ENCODE data around the gene PLD1. TPM values are rescaled to one million over a fixed set of nuclear protein-coding genes. Genes with fewer than 3 reads are reported as not detected.

PLD1 gene
- total RNA-seq, 1 donor from 2014 or later, result 8.8 TPM

GRCh38 chr3:171654326-171654725 is 156.0 kb downstream of the PLD1 start:
- DNase-seq (ENCODE audit: low spot score in 2 of 2), result no peak
- Histone ChIP-seq H3K4me1 (peaks cover 0 to 13% of the 10 kb centered on the region in 2 donors), H3K4me3 (no peak overlapping the region), H3K36me3 (no peaks in the 10 kb centered on the region), H3K27me3 (no peaks in the 10 kb centered on the region), H3K9me3 (no peaks in the 10 kb centered on the region), H3K27ac (peak overlapping the region; percentile 60 to 67)
- no peak for TF ChIP-seq CTCF (IDR thresholded peaks at IDR 0.05)
- intact Hi-C loops (cut with DNase I), result loop anchor here (5.0 kb wide), 2 partner anchors 53 to 688 kb away; no protein-coding TSS in a partner anchor

DNA sequence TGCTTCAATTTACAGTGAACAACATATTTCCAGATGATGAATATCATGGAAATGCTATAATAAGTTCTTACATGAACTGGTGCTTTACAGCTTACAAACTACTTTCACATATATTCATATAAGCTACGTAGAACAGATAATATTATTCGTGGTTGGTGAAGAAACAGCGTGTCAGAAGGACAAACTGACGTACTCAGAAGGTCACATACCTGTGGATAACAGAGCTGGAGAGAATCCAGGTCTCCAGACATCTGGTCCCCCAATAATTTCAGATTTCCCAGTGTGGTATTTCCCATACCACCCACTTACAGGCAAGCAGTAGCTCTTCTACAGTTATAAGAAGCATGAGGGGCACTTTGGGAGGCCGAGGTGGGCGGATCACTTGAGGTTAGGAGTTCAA is 156.6 kb downstream of the PLD1 start:
- H3K36me3 ChIP-seq, result no peaks in the 10 kb centered on the region
- H3K27ac ChIP-seq, result peak overlapping the region in 1 of 2 donors; percentile 67
- no peak for DNase-seq (ENCODE audit: low spot score in 2 of 2)
- no peak overlapping the region for H3K4me3 ChIP-seq
- no peak for TF ChIP-seq CTCF (IDR thresholded peaks at IDR 0.05)
- H3K27me3 ChIP-seq, result no peaks in the 10 kb centered on the region
- no peaks in the 10 kb centered on the region for H3K9me3 ChIP-seq
- peaks cover 0 to 13% of the 10 kb centered on the region in 2 donors for H3K4me1 ChIP-seq
- intact Hi-C loops (cut with DNase I), result loop anchor here (5.0 kb wide), 2 partner anchors 54 to 689 kb away; no protein-coding TSS in a partner anchor

- Histone ChIP-seq H3K4me1 (peaks cover 0 to 13% of the 10 kb centered on the region in 2 donors), H3K4me3 (no peak overlapping the region), H3K27ac (no peak overlapping the region), H3K36me3 (no peaks in the 10 kb centered on the region), H3K27me3 (no peaks in the 10 kb centered on the region), H3K9me3 (no peaks in the 10 kb centered on the region)
- intact Hi-C loops (cut with DNase I), result loop anchor here (5.0 kb wide), 2 partner anchors 54 to 689 kb away; no protein-coding TSS in a partner anchor
- no peak for DNase-seq (ENCODE audit: low spot score in 2 of 2)
- no peak for TF ChIP-seq CTCF (IDR thresholded peaks at IDR 0.05)
Observed at GRCh38 chr3:171652932-171653331, 157.4 kb downstream of the PLD1 start.

- no peak overlapping the region for H3K4me3 ChIP-seq
- H3K4me1 ChIP-seq, result peaks cover 0 to 11% of the 10 kb centered on the region in 2 donors
- H3K27me3 ChIP-seq, result no peaks in the 10 kb centered on the region
- H3K36me3 ChIP-seq, result no peaks in the 10 kb centered on the region
- no peaks in the 10 kb centered on the region for H3K9me3 ChIP-seq
- intact Hi-C loops (cut with DNase I), result loop anchor here (5.0 kb wide), 4 partner anchors 57 to 692 kb away; partner anchors contain the start of gene FNDC3B
- no peak overlapping the region for H3K27ac ChIP-seq
- TF ChIP-seq CTCF (IDR thresholded peaks at IDR 0.05), result no peak
- DNase-seq (ENCODE audit: low spot score in 2 of 2), result no peak
Observed at GRCh38 chr3:171649911-171650592, 160.2 kb downstream of the PLD1 start.

DNA sequence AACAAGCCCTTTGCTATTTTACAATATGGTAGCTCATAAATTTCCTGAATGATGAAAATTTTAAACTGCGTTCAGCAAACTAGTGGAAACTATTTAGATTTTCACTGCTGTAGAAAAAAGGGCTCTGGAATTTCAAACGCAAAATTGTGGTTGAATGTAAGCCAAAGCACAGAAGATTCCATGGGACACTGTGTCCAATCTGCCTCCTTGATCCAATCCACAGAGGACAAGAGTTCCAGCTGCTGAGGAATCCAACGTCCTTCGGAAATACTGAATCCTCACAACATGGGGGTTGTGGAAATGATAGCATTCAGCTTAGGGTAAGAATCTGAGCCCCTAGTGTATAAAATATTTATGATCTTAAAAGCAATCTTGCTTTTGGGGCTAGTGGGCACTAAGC is 161.0 kb downstream of the PLD1 start:
- no peak overlapping the region for H3K4me3 ChIP-seq
- H3K27ac ChIP-seq, result no peak overlapping the region
- no peaks in the 10 kb centered on the region for H3K27me3 ChIP-seq
- no peak for TF ChIP-seq CTCF (IDR thresholded peaks at IDR 0.05)
- intact Hi-C loops (cut with DNase I), result loop anchor here (5.0 kb wide), 2 partner anchors 183 to 388 kb away; partner anchors contain the start of gene FNDC3B
- DNase-seq (ENCODE audit: low spot score in 2 of 2), result no peak
- H3K9me3 ChIP-seq, result no peaks in the 10 kb centered on the region
- H3K36me3 ChIP-seq, result no peaks in the 10 kb centered on the region
- H3K4me1 ChIP-seq, result peaks cover 0 to 3% of the 10 kb centered on the region in 2 donors
